ENCODE data around the gene ARL15. TPM values are rescaled to one million over a fixed set of nuclear protein-coding genes. Genes with fewer than 3 reads are reported as not detected.
A peak's percentile ranks its signal among the peaks of the same experiment; 100 is the strongest.

ARL15 gene
- total and polyA plus RNA-seq, 9 of the 15 experiments (the other 6 are each of a cell fraction or from before 2014, with no cell fraction given) = 18.5 to 80.4 (median 57.0) TPM

DNA sequence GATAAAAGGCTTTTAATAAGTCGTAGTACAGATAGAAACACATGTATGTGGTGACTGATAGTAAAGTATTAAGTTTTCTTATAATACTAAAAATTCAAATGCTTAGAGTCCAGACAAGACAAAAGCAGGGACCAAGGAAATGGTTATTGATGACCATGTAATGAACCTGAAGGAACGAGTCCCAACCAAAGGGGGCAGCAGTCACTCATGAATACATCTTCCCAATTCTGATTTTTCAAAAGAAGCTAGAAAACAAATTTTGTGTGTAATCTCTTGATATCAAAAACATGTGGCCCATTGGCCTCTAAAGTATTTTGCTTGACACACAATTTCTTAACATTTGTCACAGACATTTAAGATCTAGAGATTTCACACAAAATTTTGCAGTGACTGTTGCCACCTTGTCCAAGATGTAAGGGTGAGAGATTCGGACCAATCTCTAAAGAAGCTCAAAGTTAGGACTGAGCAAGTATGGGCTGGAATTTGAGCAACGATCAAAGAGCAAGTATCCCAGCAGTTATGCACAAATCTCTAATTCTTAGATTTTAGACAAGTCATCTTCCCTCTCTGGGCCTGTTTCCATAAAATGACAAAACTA lies 66.8 kb downstream of the ARL15 start:
- Histone ChIP-seq H3K79me2 (ENCODE audit: control insufficient read depth, insufficient read depth, low read length) (peaks cover 93% of the 10 kb centered on the region), H3K9me1 (ENCODE audit: control insufficient read depth, insufficient read depth, low read length) (no peaks in the 10 kb centered on the region), H3K36me3 (ENCODE audit: control insufficient read depth, insufficient read depth, low read length) (peaks cover 12% of the 10 kb centered on the region; the same call in 2 of the 3 replicates), H3K9me3 (replicated peaks; ENCODE audit: control insufficient read depth, insufficient read depth, low read depth, low read length) (no peaks in the 10 kb centered on the region), H3K27me3 (ENCODE audit: control insufficient read depth in 2 of 2, insufficient read depth in 2 of 2, low read length in 2 of 2) (no peaks in the 10 kb centered on the region), H3K27ac (ENCODE audit: extremely low read depth, low read depth, low read length) (no peak overlapping the region), H2AFZ (ENCODE audit: low read depth, low read length) (no peak overlapping the region), H4K20me1 (replicated peaks; ENCODE audit: control insufficient read depth, insufficient read depth, low read length) (no peaks in the 10 kb centered on the region), H3K9ac (ENCODE audit: insufficient read depth in 1 of 2, low read depth in 2 of 2, low read length in 2 of 2) (no peak overlapping the region), H3K4me3 (no peak overlapping the region), H3K4me1 (replicated peaks in 1 of 2; ENCODE audit: control insufficient read depth in 2 of 2, insufficient read depth in 2 of 2, low read length in 2 of 2) (peaks cover 0 to 6% of the 10 kb centered on the region in 2 experiments; a peak in 3 of 5 replicates), H3K4me2 (ENCODE audit: insufficient read depth, low read length) (no peak overlapping the region)
- POLR2A ChIA-PET = interaction anchor here (0.6 to 1.1 kb wide), 4 partner anchors 67 to 243 kb away, joined by 4 to 7 read pairs (median 6); partner anchors contain the start of gene ARL15
- 33% methylated on average over 4 of the region's 4 CpGs for WGBS (ENCODE audit: insufficient coverage, low coverage, missing lambda C conversion rate)
- FAIRE-seq (peak; percentile 75), DNase-seq (ENCODE audit: extremely low read depth in 1 of 4, low spot score in 3 of 4) (peak; percentile 29 to 54 (median 33)), ATAC-seq (peak; percentile 66)
- in situ Hi-C loops (cut with MboI) (loop anchor here (25.0 kb wide), 1 partner anchor 619 kb away; no protein-coding TSS in a partner anchor), intact Hi-C loops (cut with micrococcal nuclease) (loop anchor here (1.0 to 10.0 kb wide), 4 partner anchors 69 to 601 kb away; no protein-coding TSS in a partner anchor)
- CTCF ChIA-PET (ENCODE audit: low intra/inter-chr PET ratio) = interaction anchor here (0.8 to 2.2 kb wide), 4 partner anchors 176 to 625 kb away, joined by 3 to 8 read pairs (median 6); no protein-coding TSS in a partner anchor
- BruUV-seq (replicated peaks) = no TSS peak
- TF ChIP-seq CSDE1 (IDR thresholded peaks at IDR 0.05) (no peak), BHLHE40 (IDR thresholded peaks at IDR 0.05; ENCODE audit: low read length) (no peak), ZNF444 (CRISPR knock-in tag; IDR thresholded peaks at IDR 0.05) (no peak), ATF1 (CRISPR knock-in tag; IDR thresholded peaks at IDR 0.05) (no peak), ATF1 (tag; IDR thresholded peaks at IDR 0.05) (no peak)
- TF ChIP-seq, protein P1, sequence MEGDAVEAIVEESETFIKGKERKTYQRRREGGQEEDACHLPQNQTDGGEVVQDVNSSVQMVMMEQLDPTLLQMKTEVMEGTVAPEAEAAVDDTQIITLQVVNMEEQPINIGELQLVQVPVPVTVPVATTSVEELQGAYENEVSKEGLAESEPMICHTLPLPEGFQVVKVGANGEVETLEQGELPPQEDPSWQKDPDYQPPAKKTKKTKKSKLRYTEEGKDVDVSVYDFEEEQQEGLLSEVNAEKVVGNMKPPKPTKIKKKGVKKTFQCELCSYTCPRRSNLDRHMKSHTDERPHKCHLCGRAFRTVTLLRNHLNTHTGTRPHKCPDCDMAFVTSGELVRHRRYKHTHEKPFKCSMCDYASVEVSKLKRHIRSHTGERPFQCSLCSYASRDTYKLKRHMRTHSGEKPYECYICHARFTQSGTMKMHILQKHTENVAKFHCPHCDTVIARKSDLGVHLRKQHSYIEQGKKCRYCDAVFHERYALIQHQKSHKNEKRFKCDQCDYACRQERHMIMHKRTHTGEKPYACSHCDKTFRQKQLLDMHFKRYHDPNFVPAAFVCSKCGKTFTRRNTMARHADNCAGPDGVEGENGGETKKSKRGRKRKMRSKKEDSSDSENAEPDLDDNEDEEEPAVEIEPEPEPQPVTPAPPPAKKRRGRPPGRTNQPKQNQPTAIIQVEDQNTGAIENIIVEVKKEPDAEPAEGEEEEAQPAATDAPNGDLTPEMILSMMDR (IDR thresholded peaks at IDR 0.05 in 2 of 3, conservative IDR thresholded peaks at IDR 0.05 in 1 of 3; ENCODE audit: insufficient read depth in 2 of 3, low read depth in 1 of 3, low read length in 3 of 3) = peak; percentile 24 to 65 (median 57); a peak in 5 of 6 replicates
- TF ChIP-seq, protein P2, sequence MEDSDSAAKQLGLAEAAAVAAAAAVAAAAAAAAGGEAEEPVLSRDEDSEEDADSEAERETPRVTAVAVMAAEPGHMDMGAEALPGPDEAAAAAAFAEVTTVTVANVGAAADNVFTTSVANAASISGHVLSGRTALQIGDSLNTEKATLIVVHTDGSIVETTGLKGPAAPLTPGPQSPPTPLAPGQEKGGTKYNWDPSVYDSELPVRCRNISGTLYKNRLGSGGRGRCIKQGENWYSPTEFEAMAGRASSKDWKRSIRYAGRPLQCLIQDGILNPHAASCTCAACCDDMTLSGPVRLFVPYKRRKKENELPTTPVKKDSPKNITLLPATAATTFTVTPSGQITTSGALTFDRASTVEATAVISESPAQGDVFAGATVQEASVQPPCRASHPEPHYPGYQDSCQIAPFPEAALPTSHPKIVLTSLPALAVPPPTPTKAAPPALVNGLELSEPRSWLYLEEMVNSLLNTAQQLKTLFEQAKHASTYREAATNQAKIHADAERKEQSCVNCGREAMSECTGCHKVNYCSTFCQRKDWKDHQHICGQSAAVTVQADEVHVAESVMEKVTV (CRISPR knock-in tag; IDR thresholded peaks at IDR 0.05) = 0 out of 2 replicates have a peak, but pooled peaks have one; percentile 16
- TF ChIP-seq, protein P3, sequence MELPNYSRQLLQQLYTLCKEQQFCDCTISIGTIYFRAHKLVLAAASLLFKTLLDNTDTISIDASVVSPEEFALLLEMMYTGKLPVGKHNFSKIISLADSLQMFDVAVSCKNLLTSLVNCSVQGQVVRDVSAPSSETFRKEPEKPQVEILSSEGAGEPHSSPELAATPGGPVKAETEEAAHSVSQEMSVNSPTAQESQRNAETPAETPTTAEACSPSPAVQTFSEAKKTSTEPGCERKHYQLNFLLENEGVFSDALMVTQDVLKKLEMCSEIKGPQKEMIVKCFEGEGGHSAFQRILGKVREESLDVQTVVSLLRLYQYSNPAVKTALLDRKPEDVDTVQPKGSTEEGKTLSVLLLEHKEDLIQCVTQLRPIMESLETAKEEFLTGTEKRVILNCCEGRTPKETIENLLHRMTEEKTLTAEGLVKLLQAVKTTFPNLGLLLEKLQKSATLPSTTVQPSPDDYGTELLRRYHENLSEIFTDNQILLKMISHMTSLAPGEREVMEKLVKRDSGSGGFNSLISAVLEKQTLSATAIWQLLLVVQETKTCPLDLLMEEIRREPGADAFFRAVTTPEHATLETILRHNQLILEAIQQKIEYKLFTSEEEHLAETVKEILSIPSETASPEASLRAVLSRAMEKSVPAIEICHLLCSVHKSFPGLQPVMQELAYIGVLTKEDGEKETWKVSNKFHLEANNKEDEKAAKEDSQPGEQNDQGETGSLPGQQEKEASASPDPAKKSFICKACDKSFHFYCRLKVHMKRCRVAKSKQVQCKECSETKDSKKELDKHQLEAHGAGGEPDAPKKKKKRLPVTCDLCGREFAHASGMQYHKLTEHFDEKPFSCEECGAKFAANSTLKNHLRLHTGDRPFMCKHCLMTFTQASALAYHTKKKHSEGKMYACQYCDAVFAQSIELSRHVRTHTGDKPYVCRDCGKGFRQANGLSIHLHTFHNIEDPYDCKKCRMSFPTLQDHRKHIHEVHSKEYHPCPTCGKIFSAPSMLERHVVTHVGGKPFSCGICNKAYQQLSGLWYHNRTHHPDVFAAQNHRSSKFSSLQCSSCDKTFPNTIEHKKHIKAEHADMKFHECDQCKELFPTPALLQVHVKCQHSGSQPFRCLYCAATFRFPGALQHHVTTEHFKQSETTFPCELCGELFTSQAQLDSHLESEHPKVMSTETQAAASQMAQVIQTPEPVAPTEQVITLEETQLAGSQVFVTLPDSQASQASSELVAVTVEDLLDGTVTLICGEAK (IDR thresholded peaks at IDR 0.05) = no peak
- TF ChIP-seq, protein P3 (CRISPR knock-in tag; IDR thresholded peaks at IDR 0.05) = no peak

All from K562 (cell line).